Measurements from ENCODE around the gene PLCXD1.
"Not testable (repeated sequence)": the region's sequence is repeated elsewhere in the genome, so short reads cannot be mapped to it uniquely, and the experiment has no call there.

DNA sequence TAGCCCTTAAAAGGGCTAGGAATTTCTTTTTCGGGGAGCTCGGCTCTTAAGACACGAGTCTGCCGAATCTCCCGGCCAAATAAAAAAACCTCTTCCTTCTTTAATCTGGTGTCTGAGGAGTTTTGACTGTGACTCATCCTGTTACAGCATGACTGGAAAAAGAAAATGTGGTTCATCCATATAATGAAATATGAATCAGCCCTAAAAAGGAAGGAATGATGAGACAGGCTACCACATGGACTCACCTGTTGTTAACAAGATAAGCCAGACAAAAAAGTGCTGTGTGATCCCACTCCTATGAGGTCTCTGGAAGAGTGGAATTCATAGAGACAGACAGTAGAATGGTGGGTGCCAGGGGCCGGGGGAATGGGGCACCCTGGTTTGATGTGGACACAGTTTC, 45.0 kb upstream of the PLCXD1 start:
- not testable (repeated sequence) for TF ChIP-seq EZH2 (IDR thresholded peaks at IDR 0.05; ENCODE audit: insufficient read depth, low read length)
- TF ChIP-seq, protein P1, sequence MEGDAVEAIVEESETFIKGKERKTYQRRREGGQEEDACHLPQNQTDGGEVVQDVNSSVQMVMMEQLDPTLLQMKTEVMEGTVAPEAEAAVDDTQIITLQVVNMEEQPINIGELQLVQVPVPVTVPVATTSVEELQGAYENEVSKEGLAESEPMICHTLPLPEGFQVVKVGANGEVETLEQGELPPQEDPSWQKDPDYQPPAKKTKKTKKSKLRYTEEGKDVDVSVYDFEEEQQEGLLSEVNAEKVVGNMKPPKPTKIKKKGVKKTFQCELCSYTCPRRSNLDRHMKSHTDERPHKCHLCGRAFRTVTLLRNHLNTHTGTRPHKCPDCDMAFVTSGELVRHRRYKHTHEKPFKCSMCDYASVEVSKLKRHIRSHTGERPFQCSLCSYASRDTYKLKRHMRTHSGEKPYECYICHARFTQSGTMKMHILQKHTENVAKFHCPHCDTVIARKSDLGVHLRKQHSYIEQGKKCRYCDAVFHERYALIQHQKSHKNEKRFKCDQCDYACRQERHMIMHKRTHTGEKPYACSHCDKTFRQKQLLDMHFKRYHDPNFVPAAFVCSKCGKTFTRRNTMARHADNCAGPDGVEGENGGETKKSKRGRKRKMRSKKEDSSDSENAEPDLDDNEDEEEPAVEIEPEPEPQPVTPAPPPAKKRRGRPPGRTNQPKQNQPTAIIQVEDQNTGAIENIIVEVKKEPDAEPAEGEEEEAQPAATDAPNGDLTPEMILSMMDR (IDR thresholded peaks at IDR 0.05; ENCODE audit: insufficient read depth, low read depth, low read length) = not testable (repeated sequence)
